Uterus (tissue), 2 donors: ENCODE results near the gene TOX2.

ENCODE experiments used
- CTCF ChIP-seq, 4 experiments: fragments of 200-600 bp in 2 of 4; fragments of 450-650 bp in 2 of 4; sonication (generic) in 2 of 4; IDR thresholded peaks; one replicate each; pipeline ENCODE4 v1.5.1; 2016 to 2019; ENCODE audit warnings: antibody characterized with exemption in 4 of 4, mild to moderate bottlenecking in 2 of 4, moderate library complexity in 1 of 4
- POLR2A ChIP-seq, 2 donors: fragments of 450-650 bp; IDR thresholded peaks; one replicate each; pipeline ENCODE4 v1.6.1; 2016; ENCODE audit warnings: antibody characterized with exemption in 2 of 2, mild to moderate bottlenecking in 1 of 2, moderate library complexity in 1 of 2

GRCh38 chr20:44021900-44022299 lies 107.2 kb downstream of the TOX2 start:
- TF ChIP-seq CTCF (IDR thresholded peaks at IDR 0.05) (no peak), POLR2A (IDR thresholded peaks at IDR 0.05) (no peak)
